Measurements from ENCODE around the gene SEMA6C. TPM values are rescaled to one million over a fixed set of nuclear protein-coding genes. Genes with fewer than 3 reads are reported as not detected.
A peak's percentile ranks its signal among the peaks of the same experiment; 100 is the strongest.

The SEMA6C gene
- total and polyA plus RNA-seq, 2 of the 13 experiments (the other 11 are each of a cell fraction or from before 2014, with no cell fraction given): 1.4 to 2.9 TPM

DNA sequence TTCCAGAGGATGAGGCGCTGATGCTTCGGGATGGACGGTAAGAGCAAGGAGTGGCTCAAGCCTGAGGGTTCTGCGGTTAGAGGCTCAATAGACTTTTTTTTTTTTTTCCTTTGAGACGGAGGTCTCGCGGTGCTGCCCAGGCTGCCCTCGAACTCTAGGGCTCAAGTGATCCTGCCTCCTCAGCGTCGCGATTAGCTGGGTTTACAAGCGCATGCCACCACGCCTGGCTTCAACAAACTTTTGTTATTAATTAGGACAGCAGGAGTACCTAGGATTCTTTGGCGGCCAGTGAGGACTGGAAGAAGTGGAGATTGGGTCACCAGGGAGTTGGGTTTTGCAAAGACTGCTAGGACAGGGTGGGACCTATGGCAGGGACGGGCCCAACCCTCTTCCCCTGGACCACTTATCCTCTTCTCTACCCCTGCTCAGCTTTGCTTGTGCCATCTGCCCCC is 20.1 kb upstream of the SEMA6C start:
- POLR2A ChIA-PET: interaction anchor here (1.0 to 2.8 kb wide), 6 partner anchors 14 to 67 kb away, joined by 4 to 25 read pairs (median 4); partner anchors contain the start of gene VPS72
- Histone ChIP-seq H4K20me1 (ENCODE audit: insufficient read depth, low read length) (no peaks in the 10 kb centered on the region), H3K4me3 (replicated peaks in 1 of 3; ENCODE audit: insufficient read depth in 1 of 3, low read depth in 2 of 3, low read length in 3 of 3) (peak overlapping the region; percentile 91 to 94 (median 93)), H3K27ac (ENCODE audit: extremely low read length, insufficient read depth, low read length) (peak overlapping the region; percentile 66), H3K9ac (ENCODE audit: insufficient read depth, low read depth, low read length) (peak overlapping the region; percentile 93), H3K4me2 (ENCODE audit: low read depth, low read length) (peak overlapping the region; percentile 83), H3K27me3 (ENCODE audit: control insufficient read depth in 1 of 2, insufficient read depth in 2 of 2, low read length in 2 of 2) (peaks cover 0 to 5% of the 10 kb centered on the region in 2 experiments; a peak in 2 of 5 replicates), H3K9me3 (ENCODE audit: low read length) (no peaks in the 10 kb centered on the region), H3K36me3 (replicated peaks in 1 of 2; ENCODE audit: control insufficient read depth in 1 of 2, insufficient read depth in 2 of 2, low read length in 2 of 2) (peaks cover 7% of the 10 kb centered on the region in 2 experiments; a peak in 4 of 5 replicates), H3K4me1 (ENCODE audit: insufficient read depth, low read length) (peaks cover 25% of the 10 kb centered on the region), H2AFZ (ENCODE audit: low read length) (peak overlapping the region; percentile 89), H3K79me2 (ENCODE audit: insufficient read depth, low read length) (peaks cover 17% of the 10 kb centered on the region)
- in situ Hi-C loops (cut with HindIII; ENCODE audit: extremely low pct_ligation_motif_present, low pct_unique_long_range_greater_than_20kb) (no loop called here), intact Hi-C loops (cut with micrococcal nuclease; ENCODE audit: unreplicated experiment) (no loop called here)
- TF ChIP-seq CHD2 (IDR thresholded peaks at IDR 0.05; ENCODE audit: low read depth, low read length): peak; percentile 48; the same call in 1 of the 2 replicates
- 0 out of 2 replicates have a peak, but pooled peaks have one; percentile 7 for TF ChIP-seq HES4 (CRISPR knock-in tag; IDR thresholded peaks at IDR 0.05; ENCODE audit: borderline replicate concordance)
- TF ChIP-seq ZNF572 (CRISPR knock-in tag; IDR thresholded peaks at IDR 0.05): peak; percentile 60; the same call in 1 of the 2 replicates
- no peak for TF ChIP-seq ZNF263 (CRISPR knock-in tag; IDR thresholded peaks at IDR 0.05)
- no peak for TF ChIP-seq ZNF432 (CRISPR knock-in tag; IDR thresholded peaks at IDR 0.05; ENCODE audit: borderline replicate concordance)
- no peak for TF ChIP-seq ZNF562 (CRISPR knock-in tag; IDR thresholded peaks at IDR 0.05; ENCODE audit: borderline replicate concordance)
- TF ChIP-seq SP2 (CRISPR knock-in tag; IDR thresholded peaks at IDR 0.05): 0 out of 2 replicates have a peak, but pooled peaks have one; percentile 9
- no TSS peak for BruUV-seq (replicated peaks)
- ATAC-seq (peak; percentile 10), FAIRE-seq (no peak), DNase-seq (ENCODE audit: low spot score) (peak; percentile 9)
- 0% methylated on average over 14 of the region's 15 CpGs for WGBS (ENCODE audit: low lambda C conversion rate)
- CTCF ChIA-PET (ENCODE audit: low intra/inter-chr PET ratio, low total read pairs): no interaction called here
